K562 (cell line): ENCODE data around the gene STEAP3. TPM values are rescaled to one million over a fixed set of nuclear protein-coding genes. Genes with fewer than 3 reads are reported as not detected.

Source experiments
- CTCF ChIP-seq, 3 experiments: IDR thresholded peaks in 2 of 3; conservative IDR thresholded peaks in 1 of 3; 2 replicates each; pipeline ENCODE4 v1.5.1; 2011 to 2012; ENCODE audit warnings: low read length in 3 of 3, mild to moderate bottlenecking in 3 of 3, control low read depth in 2 of 3, improper control_type of control experiment in 1 of 3, inconsistent platforms in 1 of 3, low read depth in 1 of 3, mixed read lengths in 1 of 3, moderate library complexity in 1 of 3; ENCODE audit not compliant: insufficient read depth in 2 of 3
- EHMT2 ChIP-seq: fragments of 450-650 bp; IDR thresholded peaks from 2 replicates; pipeline ENCODE4 v1.6.1; 2018; ENCODE audit warnings: antibody characterized with exemption
- ELF1 ChIP-seq: fragments of 200-800 bp; sonication (Bioruptor generic); IDR thresholded peaks from 2 replicates; pipeline ENCODE4 v1.6.1; 2016; ENCODE audit warnings: missing genetic modification characterization, missing compliant biosample characterization
- RAD21 ChIP-seq, 2 experiments: fragments of 250-450 bp in 1 of 2; fragments of 450-650 bp in 1 of 2; sonication (Bioruptor Pico) in 1 of 2; formaldehyde crosslinking in 1 of 2; IDR thresholded peaks in 1 of 2; conservative IDR thresholded peaks in 1 of 2; 2 replicates each; pipeline versions ENCODE4 v1.4.0 to v1.8.0; 2020 to 2022; ENCODE audit warnings: mild to moderate bottlenecking in 2 of 2, moderate library complexity in 1 of 2
- REST ChIP-seq, 2 experiments: fragments of 450-650 bp; formaldehyde crosslinking in 1 of 2; IDR thresholded peaks; 2 replicates each; pipeline versions ENCODE4 v1.4.0 to v1.6.1; 2014 to 2020; ENCODE audit warnings: mild to moderate bottlenecking in 2 of 2, borderline replicate concordance in 1 of 2, low read depth in 1 of 2
- XRCC3 ChIP-seq: fragments of 450-650 bp; IDR thresholded peaks from 2 replicates; pipeline ENCODE4 v1.6.1; 2017; ENCODE audit warnings: mild to moderate bottlenecking, moderate library complexity
- polyA plus RNA-seq, 8 experiments: library from polyadenylated mRNA; depleted of rRNA in 4 of 8; stranded (reverse) in 5 of 8; unstranded in 3 of 8; fragments of >200 nt; fragmentation: Nextera tagmentation in 2 of 8; fragmentation: Illumina TruSeq in 1 of 8; extraction: Ambion mirVana in 2 of 8; extraction: Trizol in 1 of 8; gene quantifications; 2 replicates each; pipeline versions ENCODE4 v1.2.1 to v1.2.3, GENCODE V29; 2011 to 2014; ENCODE audit warnings: inconsistent platforms in 1 of 8, missing spikeins in 1 of 8
- total RNA-seq, 7 experiments: library from RNA; depleted of rRNA in 6 of 7; stranded (reverse); fragments of >200 nt in 6 of 7; fragmentation: Illumina TruSeq in 2 of 7; extraction: Trizol in 2 of 7; gene quantifications; 2 replicates each; pipeline versions ENCODE4 v1.2.1 to v1.2.3, GENCODE V29; 2011 to 2021; ENCODE audit warnings: low replicate concordance in 1 of 7
- TF ChIP-seq, protein P1 (sequence below): fragments of 250-450 bp; sonication (Bioruptor Pico); IDR thresholded peaks from 2 replicates; pipeline ENCODE4 v1.4.0; 2020; ENCODE audit warnings: mild to moderate bottlenecking, moderate library complexity

Gene STEAP3
- total and polyA plus RNA-seq, 9 of the 15 experiments (the other 6 are each of a cell fraction or from before 2014, with no cell fraction given), result 1.8 to 31.6 (median 9.0) TPM

GRCh38 chr2:119234021-119235019, 10.7 kb downstream of the STEAP3 start (continued):
- TF ChIP-seq REST (IDR thresholded peaks at IDR 0.05; ENCODE audit: borderline replicate concordance), result peak; percentile 95
- 0 out of 2 replicates have a peak, but pooled peaks have one; percentile 60 for TF ChIP-seq REST (CRISPR knock-in tag; IDR thresholded peaks at IDR 0.05; ENCODE audit: low read depth)
- TF ChIP-seq, protein P1, sequence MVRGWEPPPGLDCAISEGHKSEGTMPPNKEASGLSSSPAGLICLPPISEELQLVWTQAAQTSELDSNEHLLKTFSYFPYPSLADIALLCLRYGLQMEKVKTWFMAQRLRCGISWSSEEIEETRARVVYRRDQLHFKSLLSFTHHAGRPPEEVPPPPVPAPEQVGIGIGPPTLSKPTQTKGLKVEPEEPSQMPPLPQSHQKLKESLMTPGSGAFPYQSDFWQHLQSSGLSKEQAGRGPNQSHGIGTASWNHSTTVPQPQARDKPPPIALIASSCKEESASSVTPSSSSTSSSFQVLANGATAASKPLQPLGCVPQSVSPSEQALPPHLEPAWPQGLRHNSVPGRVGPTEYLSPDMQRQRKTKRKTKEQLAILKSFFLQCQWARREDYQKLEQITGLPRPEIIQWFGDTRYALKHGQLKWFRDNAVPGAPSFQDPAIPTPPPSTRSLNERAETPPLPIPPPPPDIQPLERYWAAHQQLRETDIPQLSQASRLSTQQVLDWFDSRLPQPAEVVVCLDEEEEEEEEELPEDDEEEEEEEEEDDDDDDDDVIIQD (CRISPR knock-in tag), result no peak
- no peak for TF ChIP-seq XRCC3
- TF ChIP-seq EHMT2, result peak; percentile 89
- peak; percentile 26 to 56; a peak in 2 of 4 replicates for TF ChIP-seq RAD21 (CRISPR knock-in tag; conservative IDR thresholded peaks at IDR 0.05 in 1 of 2, IDR thresholded peaks at IDR 0.05 in 1 of 2)
- no peak for TF ChIP-seq ELF1
- TF ChIP-seq CTCF (IDR thresholded peaks at IDR 0.05 in 2 of 3, conservative IDR thresholded peaks at IDR 0.05 in 1 of 3; ENCODE audit: insufficient read depth in 2 of 3, low read depth in 1 of 3, low read length in 3 of 3), result peak; percentile 52 to 61 (median 61)
- TF ChIP-seq, all 486 proteins: peak for 6
